ENCODE measurements around the gene PLCD4.

DNA sequence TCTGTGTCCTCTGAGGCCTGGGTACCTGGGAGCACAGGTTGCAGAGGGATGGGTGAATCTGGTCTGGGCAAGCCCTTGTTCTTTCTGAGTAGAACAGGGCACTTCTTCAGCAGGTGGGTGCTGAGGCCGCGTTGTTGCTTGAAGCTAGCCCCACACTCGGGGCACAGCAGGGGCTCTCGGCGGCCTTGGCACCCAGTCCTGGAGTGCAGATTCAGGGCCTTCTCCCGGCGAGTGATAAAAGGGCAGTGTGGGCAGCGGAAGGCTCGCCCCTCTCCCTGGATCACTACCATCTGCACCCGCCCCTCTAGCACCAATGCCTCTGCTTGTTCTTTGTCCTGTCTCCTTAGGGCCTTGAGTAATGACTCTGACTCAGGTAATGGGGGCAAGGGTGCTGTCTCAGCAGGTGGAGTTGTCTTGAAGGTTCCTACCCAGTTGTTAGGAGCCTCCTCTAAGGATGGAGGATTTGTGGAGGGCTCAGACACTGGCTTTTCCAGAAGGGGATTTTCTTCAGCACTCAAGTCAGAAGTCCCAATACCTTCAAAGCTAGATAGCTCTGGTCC, 36.1 kb downstream of the PLCD4 start:
- TF ChIP-seq, protein P1, sequence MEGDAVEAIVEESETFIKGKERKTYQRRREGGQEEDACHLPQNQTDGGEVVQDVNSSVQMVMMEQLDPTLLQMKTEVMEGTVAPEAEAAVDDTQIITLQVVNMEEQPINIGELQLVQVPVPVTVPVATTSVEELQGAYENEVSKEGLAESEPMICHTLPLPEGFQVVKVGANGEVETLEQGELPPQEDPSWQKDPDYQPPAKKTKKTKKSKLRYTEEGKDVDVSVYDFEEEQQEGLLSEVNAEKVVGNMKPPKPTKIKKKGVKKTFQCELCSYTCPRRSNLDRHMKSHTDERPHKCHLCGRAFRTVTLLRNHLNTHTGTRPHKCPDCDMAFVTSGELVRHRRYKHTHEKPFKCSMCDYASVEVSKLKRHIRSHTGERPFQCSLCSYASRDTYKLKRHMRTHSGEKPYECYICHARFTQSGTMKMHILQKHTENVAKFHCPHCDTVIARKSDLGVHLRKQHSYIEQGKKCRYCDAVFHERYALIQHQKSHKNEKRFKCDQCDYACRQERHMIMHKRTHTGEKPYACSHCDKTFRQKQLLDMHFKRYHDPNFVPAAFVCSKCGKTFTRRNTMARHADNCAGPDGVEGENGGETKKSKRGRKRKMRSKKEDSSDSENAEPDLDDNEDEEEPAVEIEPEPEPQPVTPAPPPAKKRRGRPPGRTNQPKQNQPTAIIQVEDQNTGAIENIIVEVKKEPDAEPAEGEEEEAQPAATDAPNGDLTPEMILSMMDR (IDR thresholded peaks at IDR 0.05) = no peak
- TF ChIP-seq POLR2A (IDR thresholded peaks at IDR 0.05) = no peak

Measured in suprapubic skin (tissue), 3 donors.